ENCODE measurements around the gene STARD10.
A peak's percentile ranks its signal among the peaks of the same experiment; 100 is the strongest.

The STARD10 gene

GRCh38 chr11:72742513-72743320 is 51.1 kb downstream of the STARD10 start:
- DNase-seq = no peak

GRCh38 chr11:72741849-72742512 is 51.9 kb downstream of the STARD10 start:
- no peak for DNase-seq

- DNase-seq = peak in 1 of 2 donors; percentile 37
These were observed 52.4 kb downstream of the STARD10 start for GRCh38 chr11:72741429-72741833.

GRCh38 chr11:72740562-72741428 is 53.1 kb downstream of the STARD10 start:
- no peak for DNase-seq

GRCh38 chr11:72740060-72740424 is 53.8 kb downstream of the STARD10 start:
- no peak for DNase-seq

- no peak for DNase-seq
These were observed 54.4 kb downstream of the STARD10 start for GRCh38 chr11:72739240-72740059.

- DNase-seq = no peak
These were observed 55.4 kb downstream of the STARD10 start for GRCh38 chr11:72738199-72739141.

- no peak for DNase-seq
These were observed 56.5 kb downstream of the STARD10 start for GRCh38 chr11:72737336-72737735.

- DNase-seq = no peak
These were observed 57.3 kb downstream of the STARD10 start for GRCh38 chr11:72736452-72737069.

- no peak for DNase-seq
These were observed 58.3 kb downstream of the STARD10 start for GRCh38 chr11:72735495-72736027.

- DNase-seq = no peak
These were observed 61.5 kb downstream of the STARD10 start for GRCh38 chr11:72732329-72732728.

GRCh38 chr11:72730737-72731136 is 63.1 kb downstream of the STARD10 start:
- no peak for DNase-seq

- DNase-seq = no peak
These were observed 63.6 kb downstream of the STARD10 start for GRCh38 chr11:72730243-72730642.

- no peak for DNase-seq
These were observed 66.3 kb downstream of the STARD10 start for GRCh38 chr11:72727521-72727920.

GRCh38 chr11:72726266-72727220 is 67.3 kb downstream of the STARD10 start:
- DNase-seq = no peak

GRCh38 chr11:72725724-72726028 is 68.2 kb downstream of the STARD10 start:
- DNase-seq = no peak

- DNase-seq = peak; percentile 54 to 78
These were observed 68.8 kb downstream of the STARD10 start for GRCh38 chr11:72724851-72725723.

GRCh38 chr11:72724021-72724551 is 69.8 kb downstream of the STARD10 start:
- no peak for DNase-seq
